ENCODE results near the gene MACROD2. TPM values are rescaled to one million over a fixed set of nuclear protein-coding genes. Genes with fewer than 3 reads are reported as not detected.

The MACROD2 gene
- total RNA-seq, 1 experiment from 2014 or later = 1.4 TPM

- H3K4me1 ChIP-seq (ENCODE audit: insufficient read depth, low read length, poor library complexity, severe bottlenecking) = no peaks in the 10 kb centered on the region
- no TSS peak for BruUV-seq (replicated peaks)
- TF ChIP-seq CTCF (conservative IDR thresholded peaks at IDR 0.05; ENCODE audit: low read depth, low read length) = no peak
- TF ChIP-seq EZH2 (IDR thresholded peaks at IDR 0.05; ENCODE audit: borderline replicate concordance, low read depth, low read length, poor library complexity, severe bottlenecking) = no peak
- POLR2A ChIA-PET (ENCODE audit: low non-redundant PET) = no interaction called here
- no peaks in the 10 kb centered on the region for H3K36me3 ChIP-seq (ENCODE audit: insufficient read depth, low read length, poor library complexity, severe bottlenecking)
- no peak overlapping the region for H3K27ac ChIP-seq (ENCODE audit: low read depth, low read length, poor library complexity, severe bottlenecking)
- DNase-seq (ENCODE audit: low spot score) = no peak
- H3K4me3 ChIP-seq (ENCODE audit: low read depth, low read length, poor library complexity, severe bottlenecking) = no peak overlapping the region
- intact Hi-C loops (cut with micrococcal nuclease; ENCODE audit: unreplicated experiment) = loop anchor here (10.0 kb wide), 1 partner anchor 116 kb away; no protein-coding TSS in a partner anchor
- H3K9me3 ChIP-seq (ENCODE audit: low read depth, low read length, poor library complexity, severe bottlenecking) = no peaks in the 10 kb centered on the region
- CTCF ChIA-PET = no interaction called here
- H3K27me3 ChIP-seq (replicated peaks; ENCODE audit: insufficient read depth, low read depth, low read length, poor library complexity) = no peaks in the 10 kb centered on the region
Observed at GRCh38 chr20:14710951-14711350, 715.6 kb downstream of the MACROD2 start.

GRCh38 chr20:14711652-14712051, 716.3 kb downstream of the MACROD2 start:
- BruUV-seq (replicated peaks) = no TSS peak
- no peak for TF ChIP-seq EZH2 (IDR thresholded peaks at IDR 0.05; ENCODE audit: borderline replicate concordance, low read depth, low read length, poor library complexity, severe bottlenecking)
- no peak for TF ChIP-seq CTCF (conservative IDR thresholded peaks at IDR 0.05; ENCODE audit: low read depth, low read length)
- CTCF ChIA-PET = no interaction called here
- no peak for DNase-seq (ENCODE audit: low spot score)
- Histone ChIP-seq H3K27ac (ENCODE audit: low read depth, low read length, poor library complexity, severe bottlenecking) (no peak overlapping the region), H3K36me3 (ENCODE audit: insufficient read depth, low read length, poor library complexity, severe bottlenecking) (no peaks in the 10 kb centered on the region), H3K4me1 (ENCODE audit: insufficient read depth, low read length, poor library complexity, severe bottlenecking) (no peaks in the 10 kb centered on the region), H3K27me3 (replicated peaks; ENCODE audit: insufficient read depth, low read depth, low read length, poor library complexity) (no peaks in the 10 kb centered on the region), H3K9me3 (ENCODE audit: low read depth, low read length, poor library complexity, severe bottlenecking) (no peaks in the 10 kb centered on the region), H3K4me3 (ENCODE audit: low read depth, low read length, poor library complexity, severe bottlenecking) (no peak overlapping the region)
- intact Hi-C loops (cut with micrococcal nuclease; ENCODE audit: unreplicated experiment) = loop anchor here (10.0 kb wide), 1 partner anchor 117 kb away; no protein-coding TSS in a partner anchor
- POLR2A ChIA-PET (ENCODE audit: low non-redundant PET) = no interaction called here

- CTCF ChIA-PET = no interaction called here
- Histone ChIP-seq H3K9me3 (ENCODE audit: low read depth, low read length, poor library complexity, severe bottlenecking) (no peaks in the 10 kb centered on the region), H3K27ac (ENCODE audit: low read depth, low read length, poor library complexity, severe bottlenecking) (no peak overlapping the region), H3K4me3 (ENCODE audit: low read depth, low read length, poor library complexity, severe bottlenecking) (no peak overlapping the region), H3K27me3 (replicated peaks; ENCODE audit: insufficient read depth, low read depth, low read length, poor library complexity) (no peaks in the 10 kb centered on the region), H3K4me1 (ENCODE audit: insufficient read depth, low read length, poor library complexity, severe bottlenecking) (no peaks in the 10 kb centered on the region), H3K36me3 (ENCODE audit: insufficient read depth, low read length, poor library complexity, severe bottlenecking) (no peaks in the 10 kb centered on the region)
- intact Hi-C loops (cut with micrococcal nuclease; ENCODE audit: unreplicated experiment) = loop anchor here (10.0 kb wide), 1 partner anchor 118 kb away; no protein-coding TSS in a partner anchor
- BruUV-seq (replicated peaks) = no TSS peak
- TF ChIP-seq EZH2 (IDR thresholded peaks at IDR 0.05; ENCODE audit: borderline replicate concordance, low read depth, low read length, poor library complexity, severe bottlenecking) (no peak), CTCF (conservative IDR thresholded peaks at IDR 0.05; ENCODE audit: low read depth, low read length) (no peak)
- DNase-seq (ENCODE audit: low spot score) = no peak
- POLR2A ChIA-PET (ENCODE audit: low non-redundant PET) = no interaction called here
Observed at GRCh38 chr20:14712302-14712739, 717.0 kb downstream of the MACROD2 start.
